Coronary artery (tissue), 2 donors: ENCODE measurements around the gene ACOXL.
A peak's percentile ranks its signal among the peaks of the same experiment; 100 is the strongest.
"Not testable (repeated sequence)": the region's sequence is repeated elsewhere in the genome, so short reads cannot be mapped to it uniquely, and the experiment has no call there.

Experiments used
- DNase-seq: peaks from one replicate; pipeline ENCODE4 v3.0.0-alpha.2; 2017; ENCODE audit warnings: low spot score
- H3K27ac ChIP-seq, 2 donors: fragments of 200-600 bp; sonication (generic); one replicate each; pipeline ENCODE4 v1.5.1; 2016 to 2019
- H3K4me3 ChIP-seq: fragments of 200-600 bp; sonication (generic); 2 replicates; pipeline ENCODE4 v1.5.1; 2016; ENCODE audit warnings: mild to moderate bottlenecking, moderate library complexity
- TF ChIP-seq, protein P1 (sequence below): fragments of 200-600 bp; sonication (generic); IDR thresholded peaks from one replicate; pipeline ENCODE4 v1.5.1; 2019; ENCODE audit warnings: antibody characterized with exemption

Gene ACOXL

DNA sequence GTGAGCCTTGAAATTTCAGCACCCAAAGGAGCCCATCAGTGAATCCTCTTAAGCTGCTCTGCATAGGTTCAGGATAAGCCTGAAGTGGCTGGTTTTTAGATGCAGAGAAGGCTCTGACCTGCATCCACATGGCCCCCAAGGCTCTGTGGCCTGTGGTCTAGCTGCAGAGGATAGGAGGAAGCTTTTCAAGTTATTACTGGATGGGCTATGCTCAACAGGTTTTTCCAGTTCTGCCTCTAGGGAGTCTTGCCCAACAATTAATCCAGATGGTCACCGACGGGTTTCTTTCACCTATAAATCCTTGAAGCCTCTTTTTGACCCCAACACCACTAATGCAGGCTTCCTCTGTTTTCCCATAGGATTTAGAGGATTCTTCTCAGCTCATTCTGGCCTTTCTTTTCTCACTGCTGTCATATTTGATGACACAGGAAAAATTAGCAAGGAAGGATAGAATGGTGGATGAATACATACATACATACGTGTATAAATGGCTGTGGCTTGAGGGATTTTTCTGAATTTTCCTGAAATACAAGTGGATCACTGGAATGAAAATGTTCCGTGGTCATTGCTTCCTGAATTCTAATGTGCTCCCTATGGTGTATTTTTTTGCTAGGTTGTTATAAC, 336.2 kb downstream of the ACOXL start:
- H3K27ac ChIP-seq: no peak overlapping the region
- TF ChIP-seq, protein P1, sequence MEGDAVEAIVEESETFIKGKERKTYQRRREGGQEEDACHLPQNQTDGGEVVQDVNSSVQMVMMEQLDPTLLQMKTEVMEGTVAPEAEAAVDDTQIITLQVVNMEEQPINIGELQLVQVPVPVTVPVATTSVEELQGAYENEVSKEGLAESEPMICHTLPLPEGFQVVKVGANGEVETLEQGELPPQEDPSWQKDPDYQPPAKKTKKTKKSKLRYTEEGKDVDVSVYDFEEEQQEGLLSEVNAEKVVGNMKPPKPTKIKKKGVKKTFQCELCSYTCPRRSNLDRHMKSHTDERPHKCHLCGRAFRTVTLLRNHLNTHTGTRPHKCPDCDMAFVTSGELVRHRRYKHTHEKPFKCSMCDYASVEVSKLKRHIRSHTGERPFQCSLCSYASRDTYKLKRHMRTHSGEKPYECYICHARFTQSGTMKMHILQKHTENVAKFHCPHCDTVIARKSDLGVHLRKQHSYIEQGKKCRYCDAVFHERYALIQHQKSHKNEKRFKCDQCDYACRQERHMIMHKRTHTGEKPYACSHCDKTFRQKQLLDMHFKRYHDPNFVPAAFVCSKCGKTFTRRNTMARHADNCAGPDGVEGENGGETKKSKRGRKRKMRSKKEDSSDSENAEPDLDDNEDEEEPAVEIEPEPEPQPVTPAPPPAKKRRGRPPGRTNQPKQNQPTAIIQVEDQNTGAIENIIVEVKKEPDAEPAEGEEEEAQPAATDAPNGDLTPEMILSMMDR: no peak
- no peak for DNase-seq
- H3K4me3 ChIP-seq: no peak overlapping the region

DNA sequence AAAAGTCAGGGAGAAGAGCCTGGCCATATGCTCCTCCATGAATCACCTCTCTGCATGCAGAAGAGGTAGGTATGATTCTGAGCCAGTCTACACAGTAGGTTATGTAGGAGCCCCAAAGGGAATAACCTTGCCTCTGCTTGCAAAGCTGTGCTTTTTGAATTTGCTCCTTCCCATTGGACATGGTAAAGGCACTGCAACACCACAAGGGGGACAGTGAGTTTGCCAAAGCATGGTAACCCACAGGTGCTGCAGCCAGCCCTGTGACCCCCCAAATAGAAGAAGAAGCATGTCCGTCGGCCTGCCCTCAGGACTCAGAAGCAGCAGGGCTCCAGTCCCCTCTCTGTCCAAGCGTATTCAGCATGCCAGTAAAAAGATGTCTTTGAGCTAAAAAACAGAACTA, 337.3 kb downstream of the ACOXL start:
- Histone ChIP-seq H3K27ac (no peak overlapping the region), H3K4me3 (no peak overlapping the region)
- TF ChIP-seq, protein P1: no peak
- DNase-seq: no peak

DNA sequence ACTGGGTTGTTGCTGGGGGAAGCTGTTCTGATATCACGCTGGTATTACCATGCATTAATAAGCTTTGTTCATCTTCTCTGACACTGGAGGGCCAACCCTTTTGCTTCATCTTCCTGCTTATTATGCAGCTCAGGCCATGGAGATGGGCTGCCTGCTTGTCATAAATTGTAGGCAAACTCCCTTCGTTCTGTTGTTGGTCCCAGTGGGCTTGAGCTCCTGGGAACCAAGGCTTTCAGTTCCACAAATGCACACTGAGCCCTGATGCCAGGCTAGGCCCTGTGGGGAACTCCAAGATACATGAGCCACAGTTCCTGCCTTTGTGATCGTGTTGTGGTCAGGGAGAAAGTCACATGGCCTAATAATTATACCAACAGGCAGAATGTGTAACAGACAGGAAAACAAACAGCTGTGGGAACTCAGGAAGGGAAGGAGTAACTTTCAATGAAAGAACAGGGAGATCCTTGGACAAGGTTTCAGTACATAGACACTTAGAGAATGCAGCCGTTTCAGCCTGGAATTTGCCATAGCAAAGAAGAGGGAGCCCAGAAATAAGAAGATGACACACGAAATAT, 339.3 kb downstream of the ACOXL start:
- TF ChIP-seq, protein P1: no peak
- H3K27ac ChIP-seq: peak overlapping the region; percentile 28 to 60
- no peak for DNase-seq
- no peak overlapping the region for H3K4me3 ChIP-seq

DNA sequence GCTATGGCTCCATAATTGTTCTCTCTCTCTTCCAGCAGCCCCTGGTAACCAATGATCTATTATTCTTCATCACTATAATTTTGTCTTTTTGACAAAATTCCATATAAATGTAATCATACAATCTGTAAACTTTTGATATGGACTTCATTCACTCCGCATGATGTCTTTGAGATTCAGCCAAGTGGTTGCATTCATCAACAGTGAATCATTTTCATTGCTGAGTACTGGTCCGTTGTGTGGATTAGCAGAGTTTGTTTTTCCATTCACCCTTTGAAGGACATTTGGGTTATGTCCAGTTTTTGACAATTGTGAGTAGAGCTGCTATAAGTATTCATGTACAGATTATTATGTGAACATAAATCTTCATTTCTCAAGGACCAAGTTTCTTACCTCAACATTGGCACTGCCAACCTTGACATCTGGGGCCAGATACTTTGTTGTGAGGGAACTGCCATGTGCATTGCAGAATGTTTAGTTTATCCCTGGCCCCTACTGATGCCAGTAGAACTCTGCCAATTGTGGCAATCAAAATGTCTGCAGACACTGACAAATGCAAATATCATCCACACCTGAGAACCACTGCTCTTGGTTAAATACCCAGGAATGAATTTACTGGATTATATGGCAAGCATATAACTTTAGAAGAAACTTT, 340.0 kb downstream of the ACOXL start:
- no peak for DNase-seq

DNA sequence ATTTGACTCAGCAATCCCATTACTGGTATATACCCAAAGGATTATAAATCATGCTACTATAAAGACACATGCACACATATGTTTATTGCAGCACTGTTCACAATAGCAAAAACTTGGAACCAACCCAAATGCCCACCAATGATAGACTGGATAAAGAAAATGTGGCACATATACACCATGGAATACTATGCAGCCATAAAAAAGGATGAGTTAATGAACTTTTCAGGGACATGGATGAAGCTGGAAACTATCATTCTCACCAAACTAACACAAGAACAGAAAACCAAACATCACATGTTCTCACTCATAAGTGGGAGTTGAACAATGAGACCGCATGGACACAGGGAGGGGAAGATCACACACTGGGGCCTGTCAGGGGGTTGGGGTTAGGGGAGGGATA, 350.3 kb downstream of the ACOXL start:
- not testable (repeated sequence) for DNase-seq, H3K4me3 ChIP-seq, H3K27ac ChIP-seq

More for the DNA sequence above, 340.0 kb downstream of the ACOXL start:
- Histone ChIP-seq H3K4me3 (no peak overlapping the region), H3K27ac (peak overlapping the region; percentile 28 to 60)
- TF ChIP-seq, protein P1: no peak

DNA sequence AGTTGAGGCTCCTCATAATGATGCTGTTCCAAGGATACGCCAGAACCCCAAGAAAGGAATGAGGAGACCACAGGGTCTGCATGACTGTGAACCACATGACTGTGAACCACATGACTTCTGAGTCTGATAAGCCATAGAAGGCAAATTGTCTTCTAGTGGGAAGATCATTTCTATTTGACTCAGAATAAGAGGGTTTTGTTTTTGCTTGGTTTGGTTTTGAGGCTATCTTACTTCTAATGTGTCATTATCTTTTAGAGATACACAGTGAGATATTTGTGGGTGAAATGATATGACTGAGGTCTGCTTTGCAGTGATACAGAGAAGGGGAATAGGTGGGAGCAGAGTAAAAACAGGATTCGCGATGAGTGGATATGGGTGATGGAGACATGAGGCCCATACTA, 359.4 kb downstream of the ACOXL start:
- Histone ChIP-seq H3K4me3 (no peak overlapping the region), H3K27ac (no peak overlapping the region)
- TF ChIP-seq, protein P1: no peak
- DNase-seq: no peak

DNA sequence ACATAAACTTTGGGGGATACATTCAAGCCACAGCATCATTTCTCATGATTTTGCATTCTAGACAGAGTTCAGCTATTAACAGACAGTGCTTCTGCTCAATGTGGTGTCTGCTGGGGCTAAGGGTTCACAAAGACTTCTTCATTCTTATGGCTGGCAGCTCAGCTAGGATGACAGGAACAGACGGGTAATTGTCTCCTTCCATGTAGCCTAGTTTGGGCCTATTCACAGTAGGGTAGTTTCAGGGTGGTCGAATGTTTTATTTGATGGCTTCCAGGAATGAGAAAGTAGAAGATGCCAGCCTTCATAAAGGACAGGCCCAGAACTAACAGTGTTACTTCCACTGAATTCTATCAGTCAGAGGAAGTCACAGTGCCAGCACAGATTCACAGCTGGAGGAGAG, 362.3 kb downstream of the ACOXL start:
- H3K27ac ChIP-seq: no peak overlapping the region
- no peak overlapping the region for H3K4me3 ChIP-seq
- TF ChIP-seq, protein P1: no peak
- no peak for DNase-seq
